Measurements from ENCODE around the gene CGREF1.
"Not testable (repeated sequence)": the region's sequence is repeated elsewhere in the genome, so short reads cannot be mapped to it uniquely, and the experiment has no call there.

Gene CGREF1

DNA sequence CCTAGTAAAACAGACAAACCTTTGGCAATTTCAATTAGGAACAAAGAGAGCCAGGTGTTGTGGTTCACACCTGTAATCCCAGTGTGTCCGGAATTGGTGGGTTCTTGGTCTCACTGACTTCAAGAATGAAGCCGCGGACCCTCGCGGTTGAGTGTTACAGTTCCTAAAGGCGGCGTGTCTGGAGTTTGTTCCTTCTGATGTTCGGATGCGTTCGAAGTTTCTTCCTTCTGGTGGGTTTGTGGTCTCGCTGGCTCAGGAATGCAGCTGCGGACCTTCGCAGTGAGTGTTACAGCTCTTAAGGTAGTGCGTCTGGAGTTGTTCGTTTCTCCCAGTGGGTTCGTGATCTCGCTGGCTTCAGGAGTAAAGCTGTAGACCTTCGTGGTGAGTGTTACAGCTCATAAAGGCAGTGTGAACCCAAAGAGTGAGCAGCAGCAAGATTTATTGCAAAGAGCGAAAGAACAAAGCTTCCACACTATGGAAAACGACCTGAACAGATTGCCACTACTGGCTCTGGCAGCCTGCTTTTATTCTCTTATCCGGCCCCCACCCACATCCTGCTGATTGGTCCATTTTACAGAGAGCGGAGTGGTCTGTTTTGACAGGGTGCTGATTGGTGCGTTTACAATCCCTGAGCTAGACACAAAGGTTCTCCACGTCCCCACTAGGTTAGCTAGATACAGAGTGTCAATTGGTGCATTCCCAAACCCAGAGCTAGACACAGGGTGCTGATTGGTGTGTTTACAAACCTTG, 8.2 kb downstream of the CGREF1 start:
- not testable (repeated sequence) for DNase-seq

DNA sequence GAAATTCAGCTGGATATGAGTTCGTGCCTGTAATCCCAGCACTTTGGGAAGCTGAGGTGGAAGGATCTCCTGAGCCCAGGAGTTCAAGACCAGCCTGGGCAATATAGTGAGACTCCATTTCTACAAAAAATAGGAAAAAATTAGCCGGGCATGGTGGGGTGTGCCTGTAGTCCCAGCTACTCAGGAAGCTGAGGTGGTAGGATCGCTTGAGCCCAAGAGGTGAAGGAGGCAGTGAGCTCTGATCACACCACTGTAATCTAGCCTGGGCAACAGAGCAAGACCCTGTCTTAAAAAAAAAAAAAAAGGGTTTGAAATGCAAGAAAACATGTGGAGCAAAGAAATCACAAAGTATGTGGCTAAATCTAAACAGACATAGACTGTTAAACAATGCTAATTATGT, 9.8 kb downstream of the CGREF1 start:
- DNase-seq, result no peak

DNA sequence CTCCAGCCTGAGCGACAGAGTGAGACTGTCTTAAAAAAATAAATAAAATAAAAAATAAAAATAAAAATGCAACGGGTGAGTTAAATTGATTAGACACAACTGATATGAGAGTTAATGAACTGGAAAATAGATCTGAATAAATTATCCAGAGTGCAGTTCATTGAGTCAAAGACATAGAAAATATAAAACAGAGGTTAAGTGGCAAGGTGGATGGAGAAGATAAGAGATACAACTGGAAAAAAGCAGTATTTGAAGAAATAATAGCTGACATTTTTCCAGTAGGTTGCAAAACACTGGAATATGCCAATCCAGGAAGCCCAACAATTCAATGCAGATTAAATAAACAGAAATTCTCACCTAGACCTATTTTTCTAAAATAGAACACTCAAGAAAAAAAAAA, 10.7 kb downstream of the CGREF1 start:
- no peak for DNase-seq

DNA sequence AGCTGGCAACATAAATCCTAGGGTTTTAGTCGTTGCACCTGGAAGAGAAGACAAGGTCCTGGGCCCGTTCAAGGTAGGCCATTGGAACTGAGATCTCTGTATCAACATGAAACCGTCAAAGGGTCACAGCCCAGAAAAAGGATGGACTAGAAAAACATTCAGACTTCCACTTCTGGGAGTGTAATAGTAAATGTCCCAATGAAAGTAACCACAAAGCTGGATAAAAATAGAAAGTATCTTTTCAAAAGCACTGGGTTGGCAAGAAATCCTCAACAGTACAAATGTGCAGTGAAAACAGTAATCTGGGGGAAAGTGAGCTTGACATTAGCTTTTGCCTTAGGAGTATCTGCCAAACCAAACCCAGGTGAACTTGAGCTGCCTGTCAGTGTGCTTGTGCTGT, 12.9 kb downstream of the CGREF1 start:
- DNase-seq, result no peak

DNA sequence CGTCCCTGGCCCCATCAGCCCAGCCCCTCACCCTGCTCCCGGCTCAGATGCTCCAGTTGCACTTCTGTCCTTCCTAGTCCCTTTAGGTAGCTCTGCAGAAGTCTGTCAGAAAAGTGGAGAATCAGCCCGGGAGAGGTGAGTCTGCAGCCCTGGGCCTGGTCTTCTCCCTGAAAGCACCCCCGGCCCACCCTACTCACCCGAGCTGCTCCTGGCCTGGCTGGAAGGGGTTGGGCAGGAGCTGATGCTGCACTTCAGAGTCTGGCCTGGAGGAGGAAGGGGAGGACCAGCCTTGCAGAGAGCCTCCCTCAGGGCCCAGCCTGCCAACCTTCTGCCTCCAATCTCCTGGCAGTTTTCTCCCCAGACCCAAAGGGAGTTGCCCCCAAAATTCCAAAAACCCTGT, 16.6 kb downstream of the CGREF1 start:
- DNase-seq, result no peak

DNA sequence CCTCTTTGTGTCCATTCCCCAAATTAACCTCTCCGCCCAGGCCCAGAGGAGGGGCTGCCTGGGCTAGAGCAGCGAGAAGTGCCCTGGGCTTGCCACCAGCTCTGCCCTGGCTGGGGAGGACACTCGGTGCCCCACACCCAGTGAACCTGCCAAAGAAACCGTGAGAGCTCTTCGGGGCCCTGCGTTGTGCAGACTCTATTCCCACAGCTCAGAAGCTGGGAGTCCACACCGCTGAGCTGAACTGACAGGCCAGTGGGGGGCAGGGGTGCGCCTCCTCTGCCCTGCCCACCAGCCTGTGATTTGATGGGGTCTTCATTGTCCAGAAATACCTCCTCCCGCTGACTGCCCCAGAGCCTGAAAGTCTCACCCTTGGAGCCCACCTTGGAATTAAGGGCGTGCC, 18.9 kb downstream of the CGREF1 start:
- no peak for DNase-seq

DNA sequence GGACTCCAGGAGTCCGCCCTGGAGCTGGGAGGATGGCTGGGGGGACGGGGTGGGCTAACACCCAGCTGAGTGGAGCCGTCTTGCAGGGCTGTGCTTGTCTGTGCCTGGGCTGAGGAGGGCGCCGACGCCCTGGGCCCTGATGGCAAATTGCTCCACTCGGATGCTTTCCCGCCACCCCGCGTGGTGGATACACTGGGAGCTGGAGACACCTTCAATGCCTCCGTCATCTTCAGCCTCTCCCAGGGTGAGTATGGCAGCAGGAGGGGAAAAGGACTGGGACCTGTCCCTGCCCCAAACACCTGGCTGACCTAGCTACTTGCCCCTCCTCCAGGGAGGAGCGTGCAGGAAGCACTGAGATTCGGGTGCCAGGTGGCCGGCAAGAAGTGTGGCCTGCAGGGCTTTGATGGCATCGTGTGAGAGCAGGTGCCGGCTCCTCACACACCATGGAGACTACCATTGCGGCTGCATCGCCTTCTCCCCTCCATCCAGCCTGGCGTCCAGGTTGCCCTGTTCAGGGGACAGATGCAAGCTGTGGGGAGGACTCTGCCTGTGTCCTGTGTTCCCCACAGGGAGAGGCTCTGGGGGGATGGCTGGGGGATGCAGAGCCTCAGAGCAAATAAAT, 19.5 kb downstream of the CGREF1 start:
- DNase-seq, result no peak

DNA sequence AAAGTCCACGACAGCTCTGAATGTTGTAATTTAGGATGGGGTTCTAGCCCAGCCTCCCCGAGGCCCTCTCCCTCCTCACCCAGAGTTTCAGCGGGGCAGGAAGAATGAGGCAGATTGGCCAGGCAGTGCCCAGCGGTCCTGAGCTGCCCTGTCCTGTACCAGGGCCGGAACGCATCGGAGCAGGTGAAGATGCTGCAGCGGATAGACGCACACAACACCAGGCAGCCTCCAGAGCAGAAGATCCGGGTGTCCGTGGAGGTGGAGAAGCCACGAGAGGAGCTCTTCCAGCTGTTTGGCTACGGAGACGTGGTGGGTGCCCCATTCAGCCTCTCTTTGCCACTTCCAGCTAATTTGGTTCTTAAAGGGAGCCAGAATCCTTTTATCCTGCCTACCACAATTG, 21.6 kb downstream of the CGREF1 start:
- no peak for DNase-seq

DNA sequence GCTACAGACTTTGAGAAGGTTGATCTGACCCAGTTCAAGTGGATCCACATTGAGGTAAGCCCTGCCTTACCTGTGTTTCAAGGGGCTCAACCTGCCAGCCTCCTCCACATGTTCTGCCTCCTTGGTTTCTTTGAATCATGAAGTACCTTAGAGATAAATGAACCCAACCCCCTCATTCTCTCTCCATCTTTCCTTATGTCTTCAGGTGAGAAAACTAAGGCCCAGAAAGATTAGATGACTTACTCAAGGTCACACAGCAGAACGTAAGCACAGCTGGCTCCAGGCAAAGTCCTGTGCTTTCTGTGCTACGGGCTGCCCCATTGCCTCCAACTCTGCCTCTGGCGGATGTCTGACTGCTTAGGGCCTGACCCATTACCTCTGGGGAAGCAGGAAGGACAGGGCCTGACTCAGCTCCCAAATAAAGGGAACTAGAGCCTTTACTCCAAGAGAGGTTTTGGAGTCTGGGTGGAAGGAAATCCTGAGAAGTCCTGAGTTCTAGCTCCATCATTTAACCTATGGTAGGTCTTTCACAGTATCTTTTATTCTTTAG, 22.1 kb downstream of the CGREF1 start:
- no peak for DNase-seq

DNA sequence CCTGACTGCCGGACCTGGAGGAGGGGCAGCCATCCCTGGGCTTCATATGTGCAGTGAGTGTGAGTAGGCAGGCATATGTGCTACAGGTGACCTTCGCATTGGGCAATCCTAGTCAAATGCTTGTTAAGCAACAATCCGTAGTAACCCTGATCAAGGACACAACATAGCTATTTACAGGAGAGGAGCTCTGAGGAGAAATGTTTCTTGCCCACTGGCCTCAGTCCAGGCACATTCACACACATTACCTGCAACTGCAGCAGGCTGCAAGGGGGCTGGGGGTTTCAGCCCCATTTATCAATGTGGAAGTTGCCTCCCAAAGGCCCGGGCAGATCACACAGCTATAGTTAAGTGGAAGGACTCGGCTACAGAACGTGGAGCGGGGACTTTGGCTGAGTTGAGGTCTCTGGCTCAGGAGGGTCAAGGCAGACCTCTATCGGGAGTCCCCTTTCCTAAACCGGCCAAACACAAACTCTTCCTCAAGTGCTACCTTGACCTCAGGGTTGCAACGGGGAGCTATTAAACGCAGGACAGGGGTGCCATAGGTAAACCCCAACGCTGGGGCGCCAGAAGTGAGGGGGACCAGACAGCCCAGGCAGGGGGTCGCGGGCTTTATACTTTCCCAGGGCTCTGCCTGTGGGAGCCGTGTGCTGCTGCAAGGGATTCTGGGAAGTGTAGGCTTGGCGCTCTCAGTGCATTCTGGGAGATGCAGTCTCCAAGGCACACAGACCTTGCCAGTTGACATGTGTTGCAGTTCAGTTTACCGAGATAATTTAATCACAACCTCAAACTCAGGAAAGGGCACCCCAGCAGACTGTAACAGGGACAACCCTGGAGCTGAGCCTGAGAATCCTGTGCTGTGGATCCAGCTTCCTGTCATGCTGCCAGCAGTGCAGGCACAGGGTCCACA, 22.9 kb downstream of the CGREF1 start:
- no peak for DNase-seq

DNA sequence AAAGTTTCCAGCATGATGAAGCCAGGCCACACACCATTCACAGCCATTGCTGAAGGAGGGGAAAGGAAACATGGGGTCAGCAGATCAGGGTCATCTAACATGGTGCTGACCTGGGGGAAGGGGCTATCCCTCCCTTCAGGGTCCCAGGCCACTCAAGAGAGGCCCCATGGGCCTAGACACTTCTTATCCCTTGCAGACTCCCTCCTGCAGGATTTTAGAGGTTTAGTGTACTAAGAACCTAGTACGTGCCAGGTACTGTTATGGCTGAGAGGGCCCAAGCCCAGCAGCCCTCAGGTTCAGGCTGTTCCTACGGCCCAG, 23.5 kb downstream of the CGREF1 start:
- DNase-seq, result no peak

DNA sequence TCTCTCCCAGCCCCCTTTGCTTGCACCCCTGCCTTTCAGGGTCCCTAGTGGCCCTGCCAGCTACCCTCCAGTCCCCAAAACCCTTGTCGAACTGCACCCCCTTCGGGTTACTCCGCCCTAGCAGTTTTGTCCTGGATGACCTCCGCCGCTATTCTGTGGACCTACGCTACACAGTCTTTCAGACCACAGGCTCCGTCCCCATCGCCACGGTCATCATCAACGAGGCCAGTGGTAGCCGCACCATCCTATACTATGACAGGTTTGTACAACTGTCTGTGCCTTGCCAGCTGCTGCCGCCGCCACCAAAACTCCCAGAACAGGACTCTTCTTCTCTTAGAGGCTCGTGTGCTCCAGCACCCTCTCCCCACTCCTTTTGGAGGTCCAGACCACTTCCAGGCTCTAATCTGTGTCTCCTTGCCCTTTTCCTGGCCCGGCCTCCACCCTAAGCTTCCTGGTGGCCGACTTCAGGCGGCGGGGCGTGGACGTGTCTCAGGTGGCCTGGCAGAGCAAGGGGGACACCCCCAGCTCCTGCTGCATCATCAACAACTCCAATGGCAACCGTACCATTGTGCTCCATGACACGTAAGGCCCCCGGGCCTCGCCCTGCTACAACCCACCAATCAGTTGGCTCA, 24.5 kb downstream of the CGREF1 start:
- DNase-seq, result no peak

DNA sequence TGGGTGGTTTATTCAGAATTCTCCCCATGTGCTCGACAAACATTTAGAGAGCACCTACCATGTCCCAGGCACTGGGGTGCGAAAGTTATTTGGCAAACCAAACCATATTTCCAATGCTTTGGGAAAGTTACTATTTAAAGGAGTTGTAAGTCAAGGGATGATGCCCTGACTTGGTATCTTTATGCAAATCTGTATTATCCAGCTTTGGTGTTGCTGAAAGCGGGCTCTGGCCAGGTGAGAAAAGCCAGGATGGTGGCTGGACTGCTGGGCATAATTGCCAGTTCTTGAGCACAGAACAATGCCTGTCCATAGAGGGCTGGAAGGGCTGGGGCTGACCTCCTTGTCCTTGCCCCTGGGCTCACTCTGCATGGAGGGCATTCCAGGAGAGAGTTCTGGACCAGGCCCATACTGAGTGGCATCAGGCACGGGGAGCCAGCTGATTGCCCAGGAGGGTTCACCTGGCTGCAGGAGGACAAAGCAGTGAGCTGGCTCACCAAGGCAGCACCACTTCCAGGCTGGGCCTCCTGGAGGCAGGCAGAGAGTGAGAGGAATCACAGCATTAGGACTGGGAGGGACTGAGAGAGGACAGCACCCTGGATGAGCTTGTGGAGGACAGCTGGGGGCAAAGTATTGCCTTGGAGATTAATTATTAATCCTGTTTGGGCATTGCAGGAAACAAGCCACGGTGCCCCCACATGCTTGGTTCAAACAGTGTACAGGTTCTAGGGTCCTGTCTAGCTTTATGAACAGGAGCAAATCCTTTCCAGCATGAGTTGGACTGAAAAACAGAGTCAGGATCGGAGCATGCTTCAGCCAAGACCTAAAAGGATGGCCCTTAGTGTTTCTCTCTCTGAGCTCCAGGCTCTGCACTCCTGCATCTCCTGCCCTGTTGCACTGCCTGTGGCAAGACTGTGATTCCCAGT, 25.2 kb downstream of the CGREF1 start:
- no peak for DNase-seq

DNA sequence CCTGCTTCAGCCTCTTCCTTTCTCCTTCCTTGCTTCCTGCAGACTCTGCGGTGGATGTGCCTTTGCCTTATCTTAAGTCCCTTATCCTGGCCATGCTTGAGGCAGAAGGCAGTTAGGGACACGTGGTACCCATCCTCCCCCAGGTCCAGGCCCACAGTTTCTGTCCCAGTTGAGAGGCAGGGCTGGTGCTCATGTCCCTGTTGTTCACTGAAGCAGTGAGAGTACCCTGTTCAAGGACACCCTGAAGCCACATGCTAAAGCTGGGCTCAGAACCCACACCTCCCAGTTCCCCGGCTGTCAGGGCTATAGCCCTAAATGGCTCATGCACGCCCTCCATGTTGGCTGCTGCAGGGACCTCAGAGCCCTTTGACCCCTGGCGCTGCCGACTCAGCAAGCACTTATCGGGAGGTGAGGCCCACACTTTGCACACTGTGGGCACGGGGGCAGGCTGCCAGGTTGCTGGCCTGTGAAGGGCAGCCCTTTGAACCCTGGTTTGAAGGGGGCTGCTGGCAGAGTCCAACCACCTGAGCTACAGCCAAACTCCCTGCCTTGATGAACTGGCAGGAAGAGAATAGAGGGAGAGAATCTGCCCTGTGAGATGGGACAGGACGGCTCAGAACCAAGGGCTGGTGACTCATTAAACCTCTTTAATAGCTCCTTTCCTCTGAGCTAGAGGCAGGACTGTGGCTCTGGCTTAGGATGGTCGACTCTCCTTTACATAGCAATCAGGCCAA, 26.1 kb downstream of the CGREF1 start:
- DNase-seq, result no peak

DNA sequence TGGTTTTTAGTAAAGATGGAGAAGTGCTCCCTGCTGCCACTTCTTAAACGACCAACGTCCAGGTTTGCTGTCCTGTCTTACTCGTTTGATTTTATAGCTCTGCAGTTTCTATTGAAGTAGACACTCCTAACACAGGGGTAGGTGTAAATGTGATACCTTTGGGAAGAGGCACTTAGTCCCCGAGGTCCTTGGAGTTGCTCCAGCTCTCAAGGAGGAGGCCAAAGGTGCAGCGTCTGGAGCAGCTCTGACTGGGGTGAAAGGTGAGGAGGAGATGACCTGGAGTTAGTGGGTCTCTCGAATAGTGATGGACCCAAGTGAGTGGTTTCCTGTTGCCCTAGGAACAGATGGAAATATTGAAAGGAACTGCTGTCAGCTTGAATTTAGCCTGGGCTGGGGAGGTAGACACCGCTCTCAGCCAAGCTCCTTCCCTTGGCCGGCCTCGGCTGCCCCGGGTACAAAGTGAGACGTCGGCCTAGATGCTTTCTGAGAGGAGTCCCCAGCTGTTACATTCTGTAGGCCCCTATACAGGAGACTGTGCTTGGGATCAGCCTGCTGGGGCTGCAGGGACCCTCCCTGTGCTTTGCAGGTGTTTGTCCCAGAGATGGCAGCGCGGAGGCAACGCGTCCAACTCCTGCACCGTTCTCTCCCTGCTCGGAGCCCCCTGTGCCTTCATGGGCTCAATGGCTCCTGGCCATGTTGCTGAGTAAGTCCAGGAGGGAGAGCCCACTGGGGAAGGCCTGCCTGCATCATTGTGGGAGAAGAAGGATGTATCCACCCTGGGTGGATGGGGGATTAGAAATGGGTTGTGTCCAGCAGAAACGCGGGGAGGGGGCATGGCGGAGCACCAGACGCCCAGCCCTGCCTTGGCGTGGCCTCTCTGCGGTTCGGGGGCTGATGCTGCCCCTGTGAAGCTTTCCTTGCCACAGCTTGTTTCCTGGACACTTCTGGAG, 26.9 kb downstream of the CGREF1 start:
- DNase-seq, result no peak

DNA sequence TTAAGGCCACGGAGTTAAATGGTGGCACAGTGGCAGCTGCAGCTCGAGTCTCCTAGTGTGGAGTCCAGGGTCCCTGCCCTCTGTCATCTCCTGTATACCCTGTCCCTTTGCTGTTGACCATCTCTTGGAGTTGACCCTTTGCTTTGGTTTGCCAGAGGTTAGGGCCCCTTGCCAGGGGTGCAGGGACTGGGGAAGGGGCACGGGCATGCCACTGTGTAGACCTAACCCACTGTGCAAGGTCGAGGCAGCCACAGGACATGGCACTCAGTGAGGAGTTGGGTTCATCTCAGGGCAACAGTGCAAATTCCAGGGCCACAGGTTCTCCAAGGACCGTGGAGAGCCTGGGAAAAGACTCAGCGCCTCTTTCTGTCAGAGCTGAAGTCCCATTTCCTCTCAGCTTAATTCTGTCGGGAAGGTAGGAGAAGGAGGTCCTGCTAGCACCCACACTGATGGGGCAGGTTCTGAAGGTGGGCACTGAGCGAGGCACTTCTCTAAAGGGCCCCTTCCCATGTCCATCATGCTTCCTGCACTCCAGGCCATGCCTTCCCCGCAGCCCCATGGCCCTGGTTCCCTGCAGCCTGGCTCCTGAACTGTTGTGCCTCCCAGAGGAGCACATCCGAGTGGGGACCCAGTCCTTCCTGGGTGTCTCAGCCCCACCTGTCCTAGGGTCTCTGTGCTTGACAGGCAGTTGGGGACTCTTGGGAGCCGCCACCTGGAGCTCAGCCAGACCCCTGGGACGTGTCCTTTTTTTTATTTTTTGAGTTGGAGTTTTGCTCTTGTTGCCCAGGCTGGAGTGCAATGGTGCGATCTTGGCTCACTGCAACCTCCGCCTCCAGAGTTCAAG, 29.6 kb downstream of the CGREF1 start:
- no peak for DNase-seq

DNA sequence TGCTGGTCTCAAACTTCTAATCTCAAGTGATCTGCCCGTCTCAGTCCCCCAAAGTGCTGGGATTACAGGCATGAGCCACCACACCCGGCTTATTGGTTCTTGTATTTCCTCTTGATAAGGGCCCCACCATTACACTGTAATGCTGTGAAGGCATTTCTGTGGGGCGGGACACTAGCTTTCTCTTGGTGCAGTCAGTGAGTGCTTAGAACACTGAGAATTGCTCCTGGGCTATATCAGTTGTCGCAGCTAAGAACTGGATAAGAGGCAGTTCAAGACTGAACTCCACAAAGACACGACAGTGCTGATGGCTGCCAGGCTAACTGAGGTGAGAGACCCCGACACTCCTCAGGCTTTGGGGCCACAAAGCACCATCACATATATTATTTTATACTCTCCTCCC, 30.3 kb downstream of the CGREF1 start:
- no peak for DNase-seq

DNA sequence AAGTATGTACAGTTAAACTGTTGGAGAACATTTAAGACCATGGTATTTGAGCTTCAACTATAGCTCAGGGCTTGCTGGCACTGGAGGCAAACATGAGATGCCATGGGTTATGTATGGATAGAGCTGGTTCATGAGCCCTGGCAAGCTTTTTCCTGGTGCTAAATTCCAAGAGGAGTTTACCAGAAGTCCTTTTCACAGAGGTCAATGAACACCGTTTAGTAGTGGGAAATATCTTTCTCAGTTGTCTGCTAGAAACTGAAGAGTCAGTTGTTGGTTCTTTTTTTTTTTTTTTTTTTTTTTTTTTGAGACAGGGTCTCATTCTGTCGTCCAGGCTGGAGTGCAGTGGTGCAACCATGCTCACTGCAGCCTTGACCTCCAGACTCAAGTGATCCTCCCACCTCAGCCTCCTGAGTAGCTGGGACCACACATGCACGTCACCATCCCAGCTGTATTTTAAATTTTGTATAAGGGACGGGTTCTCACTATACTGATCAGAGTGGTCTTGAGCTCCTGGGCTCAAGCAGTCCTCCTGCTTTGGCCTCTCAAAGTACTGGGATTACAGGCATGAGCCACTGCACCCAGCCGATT, 31.0 kb downstream of the CGREF1 start:
- no peak for DNase-seq
